DND-41 (cell line): Measurements from ENCODE around the gene GTF3C4.

Experiments used
- ATAC-seq: fragments of 200-7000 bp; cut with Tn5 transposase; 3 replicates; pipeline ENCODE4 v1.9.1; 2021; ENCODE audit warnings: low read depth; ENCODE audit not compliant: insufficient read depth
- DNase-seq: peaks from one replicate; pipeline ENCODE4 v3.0.0-alpha.2; 2020
- H2AFZ ChIP-seq: 2 replicates; pipeline ENCODE4 v1.6.0; 2012; ENCODE audit warnings: low read depth, low read length
- H3K27ac ChIP-seq: 2 replicates; pipeline ENCODE4 v1.5.1; 2012; ENCODE audit warnings: low read length, inconsistent platforms
- H3K27me3 ChIP-seq: fragments of 200-600 bp; sonication (generic); 2 replicates; pipeline ENCODE4 v1.6.0; 2012; ENCODE audit warnings: low read length, mild to moderate bottlenecking, inconsistent platforms; ENCODE audit not compliant: insufficient read depth, poor library complexity
- H3K36me3 ChIP-seq: 2 replicates; pipeline ENCODE4 v1.5.1; 2012; ENCODE audit warnings: low read length, inconsistent platforms; ENCODE audit not compliant: insufficient read depth
- H3K4me1 ChIP-seq: 2 replicates; pipeline ENCODE4 v1.5.1; 2012; ENCODE audit warnings: mild to moderate bottlenecking, low read length; ENCODE audit not compliant: insufficient read depth
- H3K4me2 ChIP-seq: 2 replicates; pipeline ENCODE4 v1.6.0; 2012; ENCODE audit warnings: mild to moderate bottlenecking, moderate library complexity, low read length, inconsistent platforms; ENCODE audit not compliant: insufficient read depth
- H3K4me3 ChIP-seq, 2 experiments: fragments of 200-600 bp in 1 of 2; shearing (Covaris generic) in 1 of 2; 2 replicates each; pipeline ENCODE4 v1.5.1; 2012 to 2016; ENCODE audit warnings: inconsistent platforms in 2 of 2, low read length in 2 of 2, mild to moderate bottlenecking in 2 of 2, low read depth in 1 of 2, moderate library complexity in 1 of 2
- H3K79me2 ChIP-seq: 2 replicates; pipeline ENCODE4 v1.6.0; 2012; ENCODE audit warnings: low read length, inconsistent platforms; ENCODE audit not compliant: insufficient read depth
- H3K9ac ChIP-seq: 2 replicates; pipeline ENCODE4 v1.6.0; 2012; ENCODE audit warnings: low read depth, mild to moderate bottlenecking, inconsistent platforms, low read length, moderate library complexity
- H3K9me3 ChIP-seq: 2 replicates; pipeline ENCODE4 v1.5.1; 2012; ENCODE audit warnings: low read length, moderate library complexity, mild to moderate bottlenecking, inconsistent platforms; ENCODE audit not compliant: insufficient read depth, severe bottlenecking
- H4K20me1 ChIP-seq: 2 replicates; pipeline ENCODE4 v1.6.0; 2012; ENCODE audit warnings: low read length; ENCODE audit not compliant: insufficient read depth
- CTCF ChIP-seq: IDR thresholded peaks from 2 replicates; pipeline ENCODE4 v1.5.1; 2012; ENCODE audit warnings: borderline replicate concordance, low read length, moderate library complexity, mild to moderate bottlenecking; ENCODE audit not compliant: poor library complexity, severe bottlenecking; ENCODE audit errors: extremely low read depth
- EZH2 ChIP-seq: IDR thresholded peaks from 3 replicates; pipeline ENCODE4 v1.6.1; 2012; ENCODE audit warnings: borderline replicate concordance, low read depth, mild to moderate bottlenecking, moderate library complexity, low read length, inconsistent platforms; ENCODE audit not compliant: severe bottlenecking

The GTF3C4 gene

GRCh38 chr9:132630811-132631210 is 39.5 kb upstream of the GTF3C4 start:
- Histone ChIP-seq H3K4me2 (no peak overlapping the region), H4K20me1 (no peaks in the 10 kb centered on the region; the same call in 1 of the 2 replicates), H2AFZ (no peak overlapping the region), H3K36me3 (peaks cover 49% of the 10 kb centered on the region), H3K79me2 (no peaks in the 10 kb centered on the region), H3K9ac (no peak overlapping the region), H3K4me3 (no peak overlapping the region), H3K27me3 (no peaks in the 10 kb centered on the region), H3K9me3 (no peaks in the 10 kb centered on the region), H3K27ac (no peak overlapping the region), H3K4me1 (no peaks in the 10 kb centered on the region)
- TF ChIP-seq EZH2 (no peak), CTCF (no peak)
- DNase-seq (no peak), ATAC-seq (no peak)

DNA sequence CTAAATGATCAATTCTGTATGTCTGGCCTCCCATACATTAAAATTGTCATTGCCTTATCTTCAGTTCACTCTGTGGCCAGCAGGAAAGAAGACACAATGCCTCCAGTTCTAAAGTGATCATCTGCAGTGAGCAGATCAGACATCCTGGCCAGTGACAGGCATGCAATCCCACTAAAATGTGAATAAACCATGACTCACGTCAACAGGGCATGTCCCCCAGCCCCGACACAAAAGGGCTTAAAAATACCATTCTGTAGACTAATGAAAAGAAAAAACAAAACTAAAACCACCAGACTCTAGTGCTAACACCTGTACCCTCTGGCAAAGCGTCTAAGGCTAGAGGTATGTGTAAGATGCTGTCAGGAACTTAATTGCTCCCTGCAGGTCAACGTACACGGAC is 39.0 kb upstream of the GTF3C4 start:
- no peak for ATAC-seq

DNA sequence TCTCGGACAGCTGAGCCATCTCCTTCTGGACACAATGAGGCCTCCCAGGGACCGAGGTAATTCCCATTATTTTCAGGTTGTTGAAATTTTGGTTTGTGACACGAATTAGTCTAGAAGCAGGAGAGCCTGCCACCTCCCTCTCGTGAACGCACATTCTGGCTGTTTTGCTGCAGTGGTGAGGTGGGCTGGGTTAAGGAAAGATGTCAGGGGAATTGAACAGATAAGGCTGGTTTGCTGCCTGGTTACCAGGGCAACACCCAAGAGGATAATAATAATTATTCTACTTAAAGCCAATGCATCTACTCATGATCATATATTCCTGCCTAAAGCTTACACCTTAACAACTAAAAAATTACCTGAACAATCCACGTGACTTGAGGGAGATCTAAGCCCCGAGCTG is 38.6 kb upstream of the GTF3C4 start:
- Histone ChIP-seq H2AFZ (no peak overlapping the region), H3K79me2 (no peaks in the 10 kb centered on the region), H3K4me3 (no peak overlapping the region), H3K9me3 (no peaks in the 10 kb centered on the region), H3K4me1 (no peaks in the 10 kb centered on the region), H3K4me2 (no peak overlapping the region), H3K27ac (no peak overlapping the region), H3K36me3 (peaks cover 43% of the 10 kb centered on the region), H3K9ac (no peak overlapping the region), H4K20me1 (no peaks in the 10 kb centered on the region; the same call in 1 of the 2 replicates), H3K27me3 (no peaks in the 10 kb centered on the region)
- no peak for TF ChIP-seq CTCF
- TF ChIP-seq EZH2, result no peak
- ATAC-seq (no peak), DNase-seq (no peak)

More for the DNA sequence above, 39.0 kb upstream of the GTF3C4 start:
- Histone ChIP-seq H3K9ac (no peak overlapping the region), H3K9me3 (no peaks in the 10 kb centered on the region), H3K27ac (no peak overlapping the region), H4K20me1 (no peaks in the 10 kb centered on the region; the same call in 1 of the 2 replicates), H3K4me1 (no peaks in the 10 kb centered on the region), H3K27me3 (no peaks in the 10 kb centered on the region), H3K79me2 (no peaks in the 10 kb centered on the region), H3K4me3 (no peak overlapping the region), H3K36me3 (peaks cover 47% of the 10 kb centered on the region), H3K4me2 (no peak overlapping the region), H2AFZ (no peak overlapping the region)
- TF ChIP-seq EZH2, result no peak
- TF ChIP-seq CTCF, result no peak
- DNase-seq, result no peak
